ENCODE results near the gene IL3RA. TPM values are rescaled to one million over a fixed set of nuclear protein-coding genes. Genes with fewer than 3 reads are reported as not detected.
A peak's percentile ranks its signal among the peaks of the same experiment; 100 is the strongest.

Gene IL3RA
- total RNA-seq, 1 donor from 2014 or later, result 43.0 TPM

- no peak for TF ChIP-seq CTCF (IDR thresholded peaks at IDR 0.05)
- intact Hi-C loops (cut with DNase I), result no loop called here
- ATAC-seq (peak; percentile 60), DNase-seq (peak; percentile 86)
- H3K4me1 ChIP-seq, result peaks cover 38% of the 10 kb centered on the region
- peak overlapping the region; percentile 99 for H3K27ac ChIP-seq
- no peaks in the 10 kb centered on the region for H3K9me3 ChIP-seq
- H3K36me3 ChIP-seq, result peaks cover 29% of the 10 kb centered on the region
- H3K4me3 ChIP-seq, result peak overlapping the region; percentile 98
- no peaks in the 10 kb centered on the region for H3K27me3 ChIP-seq
Measured at GRCh38 chrX:1392376-1393068, 55.9 kb downstream of the IL3RA start.

GRCh38 chrX:1393871-1394615 lies 57.5 kb downstream of the IL3RA start:
- no peaks in the 10 kb centered on the region for H3K27me3 ChIP-seq
- intact Hi-C loops (cut with DNase I), result no loop called here
- no peak overlapping the region for H3K4me3 ChIP-seq
- H3K4me1 ChIP-seq, result peaks cover 32% of the 10 kb centered on the region
- H3K36me3 ChIP-seq, result peaks cover 14% of the 10 kb centered on the region
- TF ChIP-seq CTCF (IDR thresholded peaks at IDR 0.05), result no peak
- DNase-seq (peak; percentile 17), ATAC-seq (no peak)
- H3K9me3 ChIP-seq, result no peaks in the 10 kb centered on the region
- peak overlapping the region; percentile 18 for H3K27ac ChIP-seq

GRCh38 chrX:1394731-1395501 lies 58.3 kb downstream of the IL3RA start:
- ATAC-seq (no peak), DNase-seq (peak; percentile 59)
- TF ChIP-seq CTCF (IDR thresholded peaks at IDR 0.05), result no peak
- no peaks in the 10 kb centered on the region for H3K27me3 ChIP-seq
- no peak overlapping the region for H3K4me3 ChIP-seq
- H3K36me3 ChIP-seq, result peaks cover 9% of the 10 kb centered on the region
- peak overlapping the region; percentile 18 for H3K27ac ChIP-seq
- intact Hi-C loops (cut with DNase I), result no loop called here
- peaks cover 24% of the 10 kb centered on the region for H3K4me1 ChIP-seq
- H3K9me3 ChIP-seq, result no peaks in the 10 kb centered on the region

- intact Hi-C loops (cut with DNase I), result no loop called here
- TF ChIP-seq CTCF (IDR thresholded peaks at IDR 0.05), result no peak
- H3K27ac ChIP-seq, result no peak overlapping the region
- peaks cover 16% of the 10 kb centered on the region for H3K4me1 ChIP-seq
- no peak for ATAC-seq
- peaks cover 11% of the 10 kb centered on the region for H3K36me3 ChIP-seq
- H3K4me3 ChIP-seq, result no peak overlapping the region
- H3K27me3 ChIP-seq, result no peaks in the 10 kb centered on the region
- peak; percentile 6 for DNase-seq
- H3K9me3 ChIP-seq, result no peaks in the 10 kb centered on the region
Measured at GRCh38 chrX:1395646-1396216, 59.1 kb downstream of the IL3RA start.

- Histone ChIP-seq H3K27me3 (no peaks in the 10 kb centered on the region), H3K27ac (no peak overlapping the region), H3K4me3 (no peak overlapping the region), H3K4me1 (peaks cover 11% of the 10 kb centered on the region), H3K9me3 (no peaks in the 10 kb centered on the region), H3K36me3 (peaks cover 11% of the 10 kb centered on the region)
- no peak for ATAC-seq
- peak; percentile 45 for DNase-seq
- no peak for TF ChIP-seq CTCF (IDR thresholded peaks at IDR 0.05)
- intact Hi-C loops (cut with DNase I), result no loop called here
Measured at GRCh38 chrX:1397001-1397400, 60.4 kb downstream of the IL3RA start.
